GM21529 (cell line): ENCODE results near the gene TGFBR1.
"Not testable (repeated sequence)": the region's sequence is repeated elsewhere in the genome, so short reads cannot be mapped to it uniquely, and the experiment has no call there.

Experiments used
- ATAC-seq: cut with Tn5 transposase; IDR thresholded peaks from one replicate; pipeline ENCODE4 v1.9.1; 2021; ENCODE audit not compliant: unreplicated experiment

TGFBR1 gene

GRCh38 chr9:99184475-99185347 lies 79.8 kb downstream of the TGFBR1 start:
- peak; percentile 54 for ATAC-seq

- ATAC-seq, result no peak
Observed at GRCh38 chr9:99185348-99185632, 80.4 kb downstream of the TGFBR1 start.

GRCh38 chr9:99185934-99186333 lies 81.0 kb downstream of the TGFBR1 start:
- ATAC-seq, result no peak

- ATAC-seq, result no peak
Observed at GRCh38 chr9:99187311-99187710, 82.4 kb downstream of the TGFBR1 start.

- ATAC-seq, result no peak
Observed at GRCh38 chr9:99189186-99189585, 84.3 kb downstream of the TGFBR1 start.

DNA sequence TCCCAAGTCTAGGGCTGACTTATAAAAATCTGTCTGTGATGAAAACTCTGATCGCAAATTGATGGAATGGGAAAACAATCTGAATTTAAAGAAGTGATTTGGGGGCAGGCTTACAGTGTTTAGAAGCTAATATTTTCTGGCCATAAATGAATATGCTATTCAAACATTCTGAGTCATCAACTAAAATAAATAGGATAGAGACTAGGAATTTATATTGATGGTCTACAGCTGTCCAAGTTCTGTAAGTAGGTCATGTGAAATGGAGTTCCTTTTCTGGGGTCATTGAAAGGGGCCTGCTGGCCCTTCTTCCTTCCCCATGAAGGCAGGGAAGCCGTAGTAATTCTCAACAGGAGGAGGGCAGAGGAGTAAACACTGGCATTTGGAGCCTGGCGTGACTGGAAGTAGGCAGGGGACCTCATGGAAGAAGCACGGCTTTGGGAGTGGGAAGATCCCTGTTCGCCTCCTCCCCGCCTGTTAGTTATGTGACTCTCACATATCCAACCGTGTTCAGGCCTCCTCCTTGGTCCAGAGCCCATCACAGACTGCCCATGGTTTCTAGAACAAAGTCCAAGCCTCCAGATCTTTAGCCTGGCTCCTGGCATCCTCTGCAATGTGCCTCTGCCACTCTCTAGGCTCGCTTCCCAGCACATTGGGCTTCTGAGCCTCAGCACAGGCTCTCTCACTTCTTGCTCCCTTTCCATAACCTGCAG lies 85.1 kb downstream of the TGFBR1 start:
- ATAC-seq, result no peak

GRCh38 chr9:99190597-99191283 lies 85.8 kb downstream of the TGFBR1 start:
- no peak for ATAC-seq

DNA sequence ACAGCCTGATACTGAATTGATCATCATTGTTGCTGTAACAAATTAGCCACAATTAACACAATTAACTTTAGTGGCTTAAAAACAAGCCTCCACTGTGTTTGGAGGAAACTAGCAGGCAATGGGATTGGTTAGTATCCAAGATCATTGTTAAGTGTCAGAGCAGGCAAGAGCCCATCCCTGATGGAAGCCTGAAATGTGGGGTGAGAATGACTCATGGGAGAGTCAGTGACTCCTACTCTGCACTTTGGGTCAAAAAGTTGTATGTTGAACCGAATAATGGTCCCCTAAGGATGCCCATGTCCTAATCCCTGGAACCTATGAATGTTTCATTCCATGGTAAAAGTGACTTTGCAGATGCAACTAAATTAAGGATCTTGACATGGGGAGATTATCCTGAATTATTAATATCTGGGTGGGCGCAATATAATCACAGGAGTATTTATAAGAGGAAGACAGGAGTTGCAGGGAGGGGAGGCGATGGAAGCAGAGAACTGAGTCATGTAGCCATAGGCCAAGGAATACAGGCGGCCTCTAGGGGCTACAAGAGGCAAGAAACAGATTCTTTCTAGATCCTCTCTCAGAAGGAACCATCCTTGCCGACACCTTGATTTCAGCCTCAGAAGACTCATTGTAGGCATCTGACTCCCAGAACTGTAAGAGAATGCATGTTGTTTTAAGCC lies 88.0 kb downstream of the TGFBR1 start:
- no peak for ATAC-seq

DNA sequence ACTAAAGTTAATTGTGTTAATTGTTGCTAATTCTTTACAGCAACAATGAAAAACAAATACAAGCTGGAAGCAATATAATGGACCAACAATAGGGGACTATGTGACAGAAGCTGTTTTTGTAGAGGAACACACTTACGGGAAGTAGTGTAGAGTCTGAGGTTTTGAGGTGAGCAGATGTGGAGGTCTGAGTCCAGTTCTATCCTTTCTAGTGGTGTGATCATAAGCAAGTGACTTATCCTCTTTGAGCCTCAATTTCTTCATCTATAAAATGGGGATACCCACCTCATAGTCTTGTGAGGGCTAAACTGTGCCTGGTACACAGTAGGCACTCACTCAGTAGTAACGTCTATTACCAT lies 88.5 kb downstream of the TGFBR1 start:
- ATAC-seq, result no peak

DNA sequence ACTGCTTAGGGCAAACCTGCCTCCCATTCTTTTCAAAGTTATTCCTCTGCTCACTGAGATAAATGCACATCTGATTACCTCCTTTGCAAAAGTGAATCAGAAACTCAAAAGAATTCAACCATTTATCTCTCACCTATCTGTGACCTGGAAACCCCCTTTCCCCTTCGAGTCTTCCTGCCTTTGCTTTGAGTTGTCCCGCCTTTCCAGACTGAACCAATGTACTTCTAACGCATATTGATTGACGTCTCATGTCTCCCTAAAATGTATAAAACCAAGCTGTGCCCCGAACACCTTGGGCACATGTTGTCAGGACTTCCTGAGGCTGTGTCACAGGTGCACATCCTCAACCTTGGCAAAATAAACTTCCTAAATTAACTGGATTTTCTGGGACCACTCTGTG lies 91.6 kb downstream of the TGFBR1 start:
- not testable (repeated sequence) for ATAC-seq

- ATAC-seq, result no peak
Observed at GRCh38 chr9:99197124-99197630, 92.3 kb downstream of the TGFBR1 start.

DNA sequence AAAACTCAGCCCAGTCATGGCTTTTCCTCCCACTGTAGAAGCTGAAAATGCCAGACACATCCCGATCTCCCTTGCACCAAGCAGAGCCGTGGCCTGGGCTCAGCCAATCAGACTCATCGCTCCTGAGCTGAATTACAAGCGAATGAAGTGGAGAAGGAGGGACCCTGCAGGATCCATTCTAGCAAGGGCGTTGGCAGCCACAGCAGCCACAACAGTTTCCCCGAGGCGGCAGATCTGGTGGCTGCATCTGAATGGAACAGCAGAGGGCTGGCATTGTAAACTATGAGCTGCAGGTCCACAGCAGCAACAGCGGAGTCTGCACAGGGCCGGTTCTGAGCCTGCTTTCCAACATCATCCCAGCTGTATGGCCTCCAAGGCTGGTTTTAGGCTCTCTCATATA lies 93.1 kb downstream of the TGFBR1 start:
- ATAC-seq, result no peak

DNA sequence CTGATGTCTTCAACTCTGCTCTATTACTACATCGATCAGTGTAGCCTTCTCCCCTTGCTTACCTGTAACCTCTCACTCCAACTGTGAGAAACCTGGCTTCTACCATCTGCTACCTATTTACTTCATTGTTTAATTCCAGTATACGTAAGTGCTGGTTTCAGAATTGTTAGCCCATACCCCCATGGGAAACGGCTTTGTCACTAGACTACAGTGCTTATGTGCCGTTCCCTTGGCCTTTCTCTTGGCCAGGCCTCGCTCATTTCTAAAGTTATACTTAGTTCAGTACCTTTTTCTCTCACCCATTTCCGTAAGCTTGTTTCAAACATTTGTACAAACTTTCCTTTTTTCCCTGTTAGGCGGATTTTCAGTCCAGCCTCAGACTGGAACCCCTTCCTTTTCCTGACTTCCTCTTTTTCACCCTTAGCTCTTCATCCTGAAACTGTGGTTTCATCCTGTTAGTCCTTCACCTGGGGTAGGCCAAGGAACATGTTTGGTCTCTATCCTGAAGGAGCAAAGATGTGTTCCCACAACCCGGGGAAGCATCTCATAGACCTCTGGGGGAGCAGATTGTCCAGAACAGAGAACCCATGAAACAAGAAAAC lies 95.1 kb downstream of the TGFBR1 start:
- no peak for ATAC-seq

DNA sequence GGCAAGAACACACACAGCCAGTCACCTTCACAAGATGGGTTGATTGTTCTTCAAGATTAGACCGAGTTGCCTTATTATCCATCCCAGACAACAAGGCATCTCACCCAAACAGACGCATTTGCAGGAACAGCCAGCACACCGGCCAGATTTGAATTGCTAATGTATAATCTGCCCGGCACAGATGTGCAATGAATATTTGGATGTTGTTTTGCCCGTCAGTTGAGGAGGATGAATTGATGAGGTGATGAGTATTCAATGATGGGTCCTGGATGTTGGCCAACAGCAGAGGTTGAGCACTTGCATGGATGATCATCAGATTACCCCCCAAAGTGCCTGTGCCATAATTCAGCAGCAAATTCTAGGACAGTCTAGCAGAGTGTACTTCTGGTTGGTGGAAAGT lies 96.7 kb downstream of the TGFBR1 start:
- no peak for ATAC-seq
